GM19099 (cell line): ENCODE results near the gene ACE.

Experiments used
- POLR2A ChIP-seq: IDR thresholded peaks from 3 replicates; pipeline ENCODE4 v1.6.1; 2011; ENCODE audit warnings: low read depth; ENCODE audit not compliant: insufficient read length; ENCODE audit errors: extremely low read depth

Gene ACE

GRCh38 chr17:63514974-63515373 lies 38.1 kb downstream of the ACE start:
- no peak for TF ChIP-seq POLR2A

DNA sequence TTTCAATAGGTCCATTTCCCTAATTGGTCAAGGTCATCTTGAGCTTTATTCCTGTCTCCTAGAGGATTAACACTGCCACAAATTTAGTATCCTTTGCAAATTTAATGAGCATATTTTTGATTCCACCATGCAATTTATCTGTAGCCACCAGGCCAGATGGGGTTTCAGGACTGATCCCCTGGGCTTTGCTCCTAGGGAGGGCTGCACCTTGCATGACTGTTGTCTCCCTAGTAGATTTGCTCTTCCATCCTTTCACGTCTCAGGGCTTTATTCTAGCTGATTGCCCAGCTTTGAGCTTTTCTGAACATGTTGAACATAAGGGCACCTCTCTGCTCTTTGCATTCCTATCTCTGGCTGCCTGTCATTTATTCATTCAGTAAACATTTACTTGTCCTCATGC lies 38.6 kb downstream of the ACE start:
- TF ChIP-seq POLR2A, result no peak

- no peak for TF ChIP-seq POLR2A
Observed at GRCh38 chr17:63516910-63517824, 40.3 kb downstream of the ACE start.

- TF ChIP-seq POLR2A, result no peak
Observed at GRCh38 chr17:63517825-63518534, 41.1 kb downstream of the ACE start.

- no peak for TF ChIP-seq POLR2A
Observed at GRCh38 chr17:63519116-63519881, 42.4 kb downstream of the ACE start.

DNA sequence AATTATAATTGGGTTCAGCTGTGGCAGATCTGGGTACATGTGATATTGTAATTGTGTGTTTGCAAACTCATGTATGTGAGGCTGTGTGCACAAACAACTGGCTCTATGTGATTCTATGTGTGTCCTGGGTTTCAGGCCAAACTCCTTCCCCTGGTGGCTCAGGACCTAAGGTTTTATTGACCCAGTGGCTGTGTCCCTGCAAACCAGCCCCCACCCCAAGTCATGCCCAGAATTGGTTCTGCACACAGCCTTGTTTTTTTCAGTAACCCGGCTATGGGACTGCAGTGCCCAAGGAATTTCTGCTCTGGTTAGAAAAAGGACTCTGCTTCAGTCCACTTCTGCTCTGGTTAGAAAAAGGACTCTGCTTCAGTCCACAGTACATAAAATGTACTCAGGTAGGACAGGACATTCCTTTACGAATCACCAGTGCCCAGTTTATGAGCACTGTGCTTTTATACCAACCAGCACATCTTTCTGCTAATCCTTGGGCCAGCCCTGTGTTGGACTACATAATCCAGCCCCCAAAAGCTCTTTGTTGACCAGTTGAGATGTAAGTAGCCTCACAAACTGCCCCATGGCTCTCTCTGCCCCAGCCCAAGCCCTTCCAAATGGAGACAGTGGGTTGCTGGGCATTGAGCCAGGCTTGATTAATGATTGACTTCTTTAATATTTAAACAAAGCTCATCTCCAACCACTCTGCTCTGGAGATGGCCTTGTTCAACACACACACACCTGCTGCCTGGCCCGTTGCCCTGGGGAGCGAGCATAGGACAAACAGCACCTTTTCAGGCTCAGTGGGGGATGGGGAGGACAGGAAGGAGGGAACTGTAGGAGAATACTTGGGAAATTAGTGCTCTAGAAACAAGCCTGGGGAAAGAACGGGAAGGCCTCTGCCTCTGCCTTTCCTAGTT lies 43.4 kb downstream of the ACE start:
- no peak for TF ChIP-seq POLR2A

DNA sequence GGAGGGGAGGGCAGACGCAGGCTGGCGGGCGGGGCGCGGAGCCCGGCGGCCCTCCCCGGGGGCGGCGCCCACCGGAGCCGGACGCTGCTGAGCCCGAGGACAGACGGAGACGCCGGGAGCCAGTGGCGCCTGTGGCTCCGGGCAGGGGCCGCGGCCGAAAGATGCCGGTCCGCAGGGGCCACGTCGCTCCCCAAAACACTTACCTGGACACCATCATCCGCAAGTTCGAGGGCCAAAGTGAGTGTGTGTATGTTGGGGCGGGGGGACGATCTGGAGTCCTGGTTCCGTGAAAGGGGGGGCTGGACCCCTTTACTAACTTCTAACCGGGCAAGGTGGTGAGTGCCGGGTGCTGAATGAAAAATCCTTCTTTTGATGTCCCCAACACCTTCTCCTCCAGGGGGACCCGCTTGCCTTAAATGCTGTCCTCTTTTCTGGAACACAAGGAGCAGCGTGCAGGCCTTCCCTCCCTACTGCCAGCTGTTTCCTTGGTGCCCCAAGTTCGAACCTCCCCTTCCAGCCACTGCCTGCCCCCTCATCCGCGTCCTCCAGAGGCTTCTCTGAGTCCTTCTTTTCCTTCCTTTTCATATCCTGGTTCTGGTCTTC lies 46.5 kb downstream of the ACE start, which contains the start of gene KCNH6:
KCNH6 (plus strand) TSS at position 106 of the 603 bp plus-strand sequence; CDS start at position 162, 56 bp downstream.
- no peak for TF ChIP-seq POLR2A

GRCh38 chr17:63524051-63524450 lies 47.2 kb downstream of the ACE start:
- TF ChIP-seq POLR2A, result no peak

- TF ChIP-seq POLR2A, result no peak
Observed at GRCh38 chr17:63525190-63525946, 48.5 kb downstream of the ACE start.

DNA sequence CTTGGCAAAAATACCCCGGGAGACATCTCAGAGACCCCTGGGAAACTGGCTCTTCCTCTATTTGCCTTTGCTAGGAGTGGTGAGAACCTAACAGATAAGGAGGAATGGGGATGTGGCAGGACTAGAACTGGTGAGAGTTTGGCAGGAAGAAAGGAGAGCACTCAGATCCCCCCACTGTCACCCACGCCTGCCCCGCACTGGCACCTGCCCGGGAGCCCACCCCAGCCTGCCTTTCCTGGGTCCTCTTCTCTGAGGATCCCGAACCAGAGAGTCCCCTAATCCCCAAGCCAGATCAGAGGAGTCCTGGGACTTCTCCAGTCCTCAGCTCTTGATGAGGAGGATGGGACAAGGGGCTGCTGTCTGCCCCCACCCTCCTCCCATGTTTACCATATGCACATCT lies 50.0 kb downstream of the ACE start:
- no peak for TF ChIP-seq POLR2A

- TF ChIP-seq POLR2A, result no peak
Observed at GRCh38 chr17:63528183-63528582, 51.3 kb downstream of the ACE start.

DNA sequence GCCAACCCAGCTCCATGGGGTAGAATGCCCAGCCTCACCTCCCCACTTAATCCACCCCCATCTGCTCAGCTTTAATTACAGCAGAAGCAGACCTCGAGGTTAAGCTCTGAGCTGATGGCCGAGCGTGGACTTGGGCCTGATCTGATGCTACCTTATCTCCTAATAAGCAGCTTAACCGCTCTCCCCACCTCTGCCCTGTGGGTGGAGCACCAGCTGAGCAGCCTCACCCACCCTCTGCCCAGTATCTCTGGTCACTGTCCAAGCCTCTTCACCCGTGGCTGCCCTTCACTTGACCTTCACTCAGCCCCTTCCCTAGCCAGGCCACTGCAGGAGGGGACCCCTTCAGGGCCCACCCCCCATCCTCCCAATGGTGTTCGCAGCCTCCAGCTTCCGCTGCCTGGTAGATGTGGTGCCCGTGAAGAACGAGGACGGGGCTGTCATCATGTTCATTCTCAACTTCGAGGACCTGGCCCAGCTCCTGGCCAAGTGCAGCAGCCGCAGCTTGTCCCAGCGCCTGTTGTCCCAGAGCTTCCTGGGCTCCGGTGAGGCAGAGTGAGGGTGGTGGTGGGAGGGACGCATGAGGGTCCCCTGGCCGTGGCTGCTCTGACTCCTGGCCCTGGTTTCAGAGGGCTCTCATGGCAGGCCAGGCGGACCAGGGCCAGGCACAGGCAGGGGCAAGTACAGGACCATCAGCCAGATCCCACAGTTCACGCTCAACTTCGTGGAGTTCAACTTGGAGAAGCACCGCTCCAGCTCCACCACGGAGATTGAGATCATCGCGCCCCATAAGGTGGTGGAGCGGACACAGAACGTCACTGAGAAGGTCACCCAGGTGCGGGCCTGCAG lies 53.1 kb downstream of the ACE start:
- no peak for TF ChIP-seq POLR2A
